Peyer's patch (tissue), 4 donors: ENCODE measurements around the gene URB2.

Experiments
- CTCF ChIP-seq, 6 experiments: fragments of 450-650 bp in 4 of 6; fragments of 200-600 bp in 2 of 6; sonication (generic) in 1 of 6; IDR thresholded peaks; one replicate each; pipeline ENCODE4 v1.5.1; 2017 to 2019; ENCODE audit warnings: antibody characterized with exemption in 6 of 6, mild to moderate bottlenecking in 3 of 6, moderate library complexity in 1 of 6
- POLR2A ChIP-seq, 2 donors: fragments of 450-650 bp; IDR thresholded peaks; one replicate each; pipeline ENCODE4 v1.5.1; 2017; ENCODE audit warnings: antibody characterized with exemption in 2 of 2, mild to moderate bottlenecking in 2 of 2, moderate library complexity in 2 of 2

GRCh38 chr1:229603371-229604005 lies 22.6 kb upstream of the URB2 start:
- TF ChIP-seq CTCF (IDR thresholded peaks at IDR 0.05) (no peak), POLR2A (IDR thresholded peaks at IDR 0.05) (no peak)
